Activated CD8-positive, alpha-beta memory T cell treated with anti-CD3 and anti-CD28 coated beads for 48 hours (primary cell): ENCODE measurements around the gene MIEN1.
"Not testable (repeated sequence)": the region's sequence is repeated elsewhere in the genome, so short reads cannot be mapped to it uniquely, and the experiment has no call there.

Source experiments
- DNase-seq, 3 experiments: peaks; one replicate each; pipeline ENCODE4 v3.0.0-alpha.2; 2020; ENCODE audit warnings: low read depth in 2 of 3, low spot score in 2 of 3

The MIEN1 gene

GRCh38 chr17:39730095-39730921 lies at the start of gene MIEN1:
Gene MIEN1 (minus strand): TSS chr17:39730532. CDS start chr17:39730495, 37 bp downstream.
- DNase-seq, result peak; percentile 89 to 98 (median 91)

- no peak for DNase-seq
Observed at GRCh38 chr17:39777534-39778365, 47.4 kb upstream of the MIEN1 start.

DNA sequence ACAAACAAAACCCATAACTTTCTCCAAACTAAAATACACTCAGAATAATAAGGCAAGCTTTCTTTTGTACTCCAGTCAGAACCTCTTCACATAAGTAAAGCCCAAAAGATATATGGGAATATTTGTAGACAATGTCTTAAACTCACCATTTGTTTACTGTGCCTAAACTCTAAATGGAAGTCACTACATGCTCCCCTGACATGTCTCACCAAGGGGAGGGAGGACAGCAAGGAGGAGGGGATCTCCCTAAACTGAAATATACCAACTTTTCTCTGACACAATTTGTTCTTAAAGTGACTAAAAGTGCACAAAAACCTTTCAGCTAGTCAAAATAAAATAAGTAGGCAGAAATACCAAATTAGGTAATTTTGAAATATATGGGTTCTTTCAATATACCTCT lies 45.9 kb upstream of the MIEN1 start:
- DNase-seq, result no peak

GRCh38 chr17:39775031-39775430 lies 44.7 kb upstream of the MIEN1 start:
- DNase-seq, result no peak

GRCh38 chr17:39774047-39774446 lies 43.7 kb upstream of the MIEN1 start:
- no peak for DNase-seq

DNA sequence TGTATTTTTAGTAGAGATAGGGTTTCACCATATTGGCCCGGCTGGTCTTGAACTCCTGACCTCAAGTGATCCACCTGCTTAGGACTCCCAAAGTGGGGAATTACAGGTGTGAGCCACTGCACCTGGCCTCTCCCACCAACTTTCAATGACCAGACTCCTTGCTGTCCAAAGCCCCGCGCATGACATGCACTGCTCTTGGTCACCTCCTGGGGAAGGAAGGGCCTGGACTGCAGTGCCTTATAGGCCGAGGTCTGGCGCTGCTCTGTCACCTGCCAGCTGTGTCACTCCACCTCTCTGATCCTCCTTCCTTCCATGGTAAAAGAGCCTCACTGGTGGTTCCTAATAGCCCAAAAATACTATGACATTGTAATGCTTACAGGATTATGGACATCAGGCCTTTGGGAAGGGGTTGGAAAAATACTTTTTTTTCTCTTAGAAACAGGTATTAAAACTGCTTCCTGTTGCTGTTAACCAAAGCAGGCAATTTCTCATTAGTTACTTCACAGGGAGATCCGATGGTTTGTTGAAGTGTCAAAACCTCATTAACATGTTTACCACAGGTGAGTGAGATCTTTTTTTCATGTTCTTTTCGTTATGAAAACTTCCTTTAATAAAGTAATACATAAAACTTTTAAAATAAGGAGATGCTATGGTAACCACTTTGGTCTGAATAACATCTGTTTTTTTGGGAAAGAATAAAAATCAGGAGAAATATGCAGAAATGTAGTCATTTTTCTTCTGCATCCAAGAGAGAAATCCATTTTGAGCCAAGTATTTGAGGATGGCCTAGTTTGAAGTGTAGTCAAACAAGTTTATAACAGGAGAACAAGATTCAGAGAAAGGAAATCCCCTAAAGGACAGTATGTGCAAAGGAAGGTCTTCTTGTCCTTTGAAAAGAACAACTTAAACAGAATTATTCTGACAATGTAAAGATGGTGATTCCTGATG lies 42.9 kb upstream of the MIEN1 start:
- DNase-seq, result no peak

DNA sequence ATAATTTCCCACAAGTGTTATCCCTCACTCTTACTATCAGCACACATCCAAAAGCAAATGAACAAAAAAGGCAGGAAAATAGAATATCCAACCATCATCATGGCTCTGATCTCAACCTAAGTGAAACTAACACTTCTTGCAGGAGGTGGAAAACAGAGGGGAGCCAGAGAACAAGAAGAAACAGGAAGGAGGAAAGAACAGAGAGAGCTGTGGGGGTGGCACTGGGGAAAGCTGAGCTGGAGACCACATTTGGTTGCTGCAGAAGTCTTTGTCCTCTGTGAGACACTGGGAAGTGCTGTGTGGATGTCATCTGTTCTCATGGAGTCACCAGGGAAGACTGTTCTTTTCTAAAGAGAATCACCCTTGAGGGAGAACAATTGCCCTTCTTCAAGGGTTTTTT lies 42.1 kb upstream of the MIEN1 start:
- DNase-seq, result no peak

GRCh38 chr17:39769974-39770587 lies 39.7 kb upstream of the MIEN1 start:
- DNase-seq, result peak in 1 of 3 experiments; percentile 41

- no peak for DNase-seq
Observed at GRCh38 chr17:39767147-39767546, 36.8 kb upstream of the MIEN1 start.

DNA sequence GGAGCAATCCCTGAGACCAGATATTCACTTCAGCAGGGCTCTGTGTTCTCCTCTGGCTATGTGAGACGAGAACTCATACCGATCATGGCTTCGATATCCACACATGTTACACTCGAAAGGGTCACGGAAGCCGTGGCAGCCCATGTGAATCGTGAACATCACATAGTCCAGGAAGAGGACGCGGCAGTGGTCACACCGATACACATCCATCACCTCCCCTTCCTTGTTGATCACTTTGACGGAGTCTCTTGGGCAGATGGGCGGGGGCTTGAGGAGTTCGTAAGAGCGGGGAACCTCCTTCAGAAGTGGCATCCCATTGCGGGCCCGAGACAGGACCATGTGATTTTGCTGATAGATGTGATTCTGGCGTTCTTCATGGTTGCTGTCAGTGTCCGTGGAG lies 35.4 kb upstream of the MIEN1 start:
- DNase-seq, result no peak

DNA sequence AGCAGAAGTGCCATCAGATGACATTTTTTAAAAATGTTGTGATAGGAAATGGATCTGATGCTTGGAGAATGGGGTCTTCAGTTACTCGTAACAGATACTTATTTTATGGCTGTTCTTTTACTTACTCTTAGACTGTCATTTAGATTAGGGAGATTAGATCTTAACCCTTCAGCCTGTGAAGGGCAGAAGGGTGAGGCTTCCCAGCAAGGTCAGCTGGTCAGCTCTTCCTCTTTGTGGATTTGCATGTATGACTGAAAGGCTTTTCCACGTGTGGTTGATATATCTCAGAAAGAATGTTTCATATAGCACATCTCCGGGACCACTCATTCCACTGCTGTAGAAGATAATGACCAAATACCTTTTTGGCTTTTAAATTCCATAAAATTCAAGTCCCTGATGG lies 34.8 kb upstream of the MIEN1 start:
- no peak for DNase-seq

- not testable (repeated sequence) for DNase-seq
Observed at GRCh38 chr17:39764171-39764570, 33.8 kb upstream of the MIEN1 start.

DNA sequence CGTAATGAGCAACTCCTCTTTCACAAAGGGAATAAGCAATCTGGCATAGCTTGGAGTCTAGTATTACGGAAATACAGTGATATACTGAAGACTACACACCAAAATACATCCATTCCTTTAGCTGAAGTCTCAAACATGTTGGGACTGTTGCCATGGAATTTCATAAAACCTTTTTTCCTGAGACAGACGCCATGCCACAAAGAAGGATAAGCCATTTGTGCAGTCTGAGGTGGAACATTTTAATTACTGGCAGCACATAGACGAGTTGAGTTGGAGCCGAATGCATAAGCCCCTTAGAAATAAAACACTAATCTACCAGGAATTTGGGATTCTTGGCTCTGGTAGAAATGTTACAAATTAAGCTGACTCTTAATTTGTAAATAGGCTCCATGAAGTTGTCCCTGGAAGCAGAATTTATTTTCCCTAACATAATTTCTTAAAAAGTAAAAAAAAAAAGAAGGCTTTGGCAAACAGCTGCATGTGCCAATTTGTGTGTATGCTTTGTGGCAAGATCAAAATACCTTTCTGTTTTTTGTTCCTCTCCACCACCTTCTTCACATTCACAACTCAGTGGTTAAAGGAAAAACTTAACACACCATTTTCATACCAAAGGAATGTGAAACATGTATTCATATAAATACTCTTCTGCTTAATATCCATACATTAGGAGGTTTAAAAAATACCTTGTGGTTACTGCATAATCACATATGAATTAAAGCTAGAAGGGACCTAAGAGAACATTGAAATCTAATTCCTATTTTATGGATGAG lies 32.9 kb upstream of the MIEN1 start:
- DNase-seq, result no peak

DNA sequence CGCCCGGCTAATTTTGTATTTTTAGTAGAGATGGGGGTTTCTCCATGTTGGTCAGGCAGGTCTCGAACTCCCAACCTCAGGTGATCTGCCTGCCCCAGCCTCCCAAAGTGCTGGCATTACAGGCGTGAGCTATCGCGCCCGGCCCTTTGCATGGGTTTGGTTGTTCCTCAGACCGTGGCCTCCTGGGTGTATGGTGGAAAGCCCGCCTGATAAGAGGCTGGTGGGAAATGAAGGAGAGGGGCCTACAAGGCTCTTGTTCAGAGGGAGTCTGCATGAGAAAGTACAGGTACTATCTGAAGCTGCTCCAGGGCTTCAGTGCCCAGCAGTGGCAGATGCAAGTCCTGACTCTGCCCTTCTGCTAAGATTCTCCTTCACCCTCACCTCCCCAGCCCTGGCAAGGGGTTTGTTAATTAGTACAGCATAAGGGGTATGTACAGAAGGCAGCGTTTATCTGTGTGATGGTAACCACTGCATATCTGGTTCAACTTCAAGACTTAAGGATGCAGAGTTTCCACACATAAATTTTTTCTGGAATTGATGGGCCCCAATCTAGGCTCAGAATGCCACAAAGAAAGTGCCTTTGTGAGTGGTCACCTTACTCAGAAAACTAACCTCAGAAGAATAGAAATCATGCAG lies 31.6 kb upstream of the MIEN1 start:
- no peak for DNase-seq

DNA sequence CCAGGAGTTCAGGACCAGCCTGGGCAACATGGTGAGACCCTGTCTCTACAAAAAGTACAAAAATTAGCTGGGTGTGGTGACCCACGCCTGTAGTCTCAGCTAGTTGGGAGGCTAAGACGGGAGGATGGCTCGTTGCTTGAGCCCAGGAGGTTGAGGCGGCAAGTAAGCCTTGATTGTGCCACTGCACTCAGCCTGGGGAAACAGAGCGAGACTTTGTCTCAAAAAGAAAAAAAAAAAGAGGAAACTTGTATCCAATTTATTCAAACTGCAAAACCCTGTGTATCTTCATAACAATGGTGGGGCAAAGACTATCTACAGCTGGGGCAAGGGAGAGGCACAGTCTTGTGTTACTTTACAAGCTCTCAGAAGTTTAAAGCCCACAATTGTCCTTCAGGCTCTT lies 28.9 kb upstream of the MIEN1 start:
- DNase-seq, result no peak

DNA sequence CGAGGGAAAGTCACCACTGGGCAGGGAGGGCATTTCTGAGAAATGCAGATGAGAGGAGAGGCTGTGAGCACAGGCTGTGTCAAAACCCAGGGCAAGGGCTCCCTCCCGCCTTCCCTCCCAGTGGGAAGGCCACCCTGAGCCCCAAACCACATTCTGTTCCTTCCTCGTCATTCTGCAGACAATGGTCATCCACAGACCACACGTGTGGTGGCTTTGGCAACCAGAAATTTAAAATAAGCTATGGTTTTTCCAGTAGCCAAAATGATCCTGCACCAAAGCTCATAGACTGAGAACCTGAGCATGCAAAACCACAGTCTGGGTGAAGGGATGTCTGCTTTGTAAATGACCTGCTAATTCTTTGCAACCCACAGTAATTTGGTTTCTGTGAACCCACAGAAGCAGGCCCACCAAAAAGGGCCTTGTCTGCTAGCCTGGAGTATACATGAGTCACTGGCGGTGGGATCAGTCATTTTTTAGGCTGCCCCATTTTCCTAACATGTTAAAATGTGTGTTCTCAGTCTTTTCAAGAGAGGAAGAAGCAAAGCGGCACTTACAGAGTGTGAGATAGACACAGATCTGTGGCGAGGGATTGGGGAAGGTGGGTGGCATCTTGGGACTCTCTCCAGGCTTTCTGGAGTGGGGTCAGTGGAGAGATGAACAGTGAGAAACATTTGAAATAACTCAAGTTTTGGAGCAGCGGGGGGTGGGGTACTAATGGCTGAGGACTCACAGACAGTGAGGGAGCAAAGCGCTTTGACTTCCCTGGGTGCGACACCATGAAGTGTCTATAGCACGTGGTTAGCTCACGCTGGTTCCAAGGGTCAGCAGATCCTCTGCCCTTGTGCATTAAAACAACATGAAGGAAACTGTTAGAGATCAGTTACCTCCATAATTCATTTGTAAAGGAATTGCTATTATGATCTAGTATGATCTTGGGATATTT lies 27.9 kb upstream of the MIEN1 start:
- peak in 1 of 3 experiments; percentile 52 for DNase-seq

DNA sequence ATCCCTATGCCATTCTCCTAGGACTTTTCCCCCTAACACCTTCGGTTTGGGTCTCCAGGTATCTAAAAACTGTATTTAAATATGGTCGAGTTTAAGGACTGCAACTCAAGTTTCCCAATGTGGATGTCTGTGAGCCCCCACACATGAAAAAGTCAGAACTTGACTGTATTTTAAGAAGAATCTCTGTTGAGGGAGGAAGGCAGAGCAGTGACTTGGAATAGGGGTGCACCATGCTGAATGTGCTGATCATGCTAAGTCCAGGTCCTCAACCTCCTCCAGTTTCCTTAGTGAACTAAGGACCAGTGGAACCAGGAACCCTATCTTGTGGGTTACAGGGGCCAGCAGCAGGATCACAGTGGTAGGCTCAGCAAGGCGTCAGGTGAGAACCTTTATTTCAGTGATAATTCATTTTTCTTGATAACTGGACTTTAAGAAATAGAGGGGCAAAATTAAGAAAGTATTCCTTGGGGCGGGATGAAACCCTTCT lies 26.9 kb upstream of the MIEN1 start:
- DNase-seq, result no peak

GRCh38 chr17:39756380-39757079 lies 26.2 kb upstream of the MIEN1 start:
- DNase-seq, result no peak
